ENCODE data around the gene RASSF1.

DNA sequence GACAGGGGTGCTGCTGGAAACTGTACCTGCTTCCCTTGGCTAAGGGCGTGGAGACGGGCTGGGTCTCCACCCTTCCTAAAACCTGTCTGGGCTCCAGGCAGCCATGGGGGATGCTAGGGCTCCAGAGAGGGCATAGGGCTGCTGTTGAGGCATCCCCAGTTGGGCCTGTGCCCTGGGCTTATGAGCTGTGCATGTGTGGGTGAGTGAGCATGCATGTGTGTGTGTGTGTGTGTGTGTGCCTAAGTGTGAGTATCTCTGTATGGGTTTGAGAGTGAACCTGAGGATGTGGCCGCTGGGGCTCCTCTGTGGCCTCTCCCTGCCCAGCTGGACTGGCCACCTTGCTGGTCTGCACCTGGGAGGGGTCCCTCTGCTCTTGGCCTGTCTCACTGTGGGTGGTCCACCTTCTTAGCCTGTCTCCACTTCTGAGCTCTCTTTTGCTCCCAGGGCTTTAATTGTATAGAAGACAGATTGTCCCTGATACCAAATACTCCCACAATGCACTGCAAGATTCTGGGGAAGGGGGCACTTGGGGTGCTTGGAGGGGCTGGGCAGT is 30.6 kb upstream of the RASSF1 start:
- TF ChIP-seq, protein P1, sequence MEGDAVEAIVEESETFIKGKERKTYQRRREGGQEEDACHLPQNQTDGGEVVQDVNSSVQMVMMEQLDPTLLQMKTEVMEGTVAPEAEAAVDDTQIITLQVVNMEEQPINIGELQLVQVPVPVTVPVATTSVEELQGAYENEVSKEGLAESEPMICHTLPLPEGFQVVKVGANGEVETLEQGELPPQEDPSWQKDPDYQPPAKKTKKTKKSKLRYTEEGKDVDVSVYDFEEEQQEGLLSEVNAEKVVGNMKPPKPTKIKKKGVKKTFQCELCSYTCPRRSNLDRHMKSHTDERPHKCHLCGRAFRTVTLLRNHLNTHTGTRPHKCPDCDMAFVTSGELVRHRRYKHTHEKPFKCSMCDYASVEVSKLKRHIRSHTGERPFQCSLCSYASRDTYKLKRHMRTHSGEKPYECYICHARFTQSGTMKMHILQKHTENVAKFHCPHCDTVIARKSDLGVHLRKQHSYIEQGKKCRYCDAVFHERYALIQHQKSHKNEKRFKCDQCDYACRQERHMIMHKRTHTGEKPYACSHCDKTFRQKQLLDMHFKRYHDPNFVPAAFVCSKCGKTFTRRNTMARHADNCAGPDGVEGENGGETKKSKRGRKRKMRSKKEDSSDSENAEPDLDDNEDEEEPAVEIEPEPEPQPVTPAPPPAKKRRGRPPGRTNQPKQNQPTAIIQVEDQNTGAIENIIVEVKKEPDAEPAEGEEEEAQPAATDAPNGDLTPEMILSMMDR (IDR thresholded peaks at IDR 0.05): no peak
- TF ChIP-seq POLR2A (IDR thresholded peaks at IDR 0.05): no peak
- no peak for TF ChIP-seq EP300 (IDR thresholded peaks at IDR 0.05)

All from suprapubic skin (tissue), 3 donors.